Middle frontal gyrus (tissue), 1 donor: Measurements from ENCODE around the gene PARD3B.

Experiments
- DNase-seq: peaks from one replicate; pipeline ENCODE4 v3.0.0-alpha.2; 2015; ENCODE audit warnings: low spot score; ENCODE audit errors: extremely low spot score

PARD3B gene

DNA sequence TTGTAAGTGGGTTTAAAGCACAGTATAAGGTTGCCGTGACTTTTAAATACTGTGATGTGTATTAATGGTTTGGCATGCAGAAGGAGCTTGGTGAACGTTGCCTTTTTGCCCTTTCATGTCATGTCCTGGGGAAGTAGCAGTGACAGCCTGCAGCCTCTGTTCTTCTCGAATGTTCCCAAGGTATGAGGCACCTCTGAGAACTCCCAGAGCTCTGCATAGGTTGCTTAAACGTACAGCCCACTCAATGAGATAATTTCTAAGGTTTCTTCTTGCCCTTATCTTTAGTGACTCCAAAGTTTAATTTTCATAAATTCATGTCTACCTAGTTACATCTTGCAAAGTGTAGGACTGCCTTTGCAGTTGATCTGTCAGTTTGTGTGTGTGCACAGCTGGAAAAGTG, 36.7 kb downstream of the PARD3B start:
- no peak for DNase-seq

DNA sequence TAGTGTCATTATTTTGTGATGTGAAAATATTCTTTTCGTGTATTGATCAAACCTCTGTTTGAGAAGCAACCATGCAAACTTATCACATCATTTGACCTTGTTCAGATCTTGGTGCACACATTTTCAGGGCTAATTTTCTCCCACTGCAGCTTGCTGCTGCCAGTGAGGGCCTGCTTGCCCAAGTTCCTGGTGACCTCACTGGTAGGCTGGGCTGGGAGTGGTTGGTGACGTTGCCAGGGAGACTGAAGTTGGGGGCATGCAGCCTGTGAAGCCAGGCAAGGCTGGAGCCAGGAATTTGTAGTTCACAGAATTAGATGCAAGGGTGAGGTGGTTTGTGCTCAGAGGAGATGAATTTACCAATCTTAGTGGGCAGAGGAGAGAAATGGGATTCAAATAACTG, 38.5 kb downstream of the PARD3B start:
- no peak for DNase-seq

DNA sequence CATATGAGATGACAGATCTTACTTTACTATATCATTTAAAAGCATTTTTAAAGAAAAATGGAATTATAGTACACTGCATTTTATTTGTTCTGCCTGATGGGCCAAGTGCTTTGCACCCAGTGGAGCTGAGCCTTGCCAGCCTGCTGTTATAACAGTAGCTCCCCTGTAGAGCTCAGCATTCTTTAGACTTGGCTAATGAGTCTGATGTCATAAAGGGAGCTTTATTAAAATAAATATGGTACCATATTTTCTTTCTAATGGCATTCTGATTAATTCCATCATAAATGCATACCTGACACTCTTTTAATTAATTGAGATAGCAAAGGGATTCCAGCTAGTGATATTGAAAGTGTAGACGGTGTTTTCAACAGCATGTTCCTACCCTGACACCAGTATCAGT, 40.7 kb downstream of the PARD3B start:
- no peak for DNase-seq

DNA sequence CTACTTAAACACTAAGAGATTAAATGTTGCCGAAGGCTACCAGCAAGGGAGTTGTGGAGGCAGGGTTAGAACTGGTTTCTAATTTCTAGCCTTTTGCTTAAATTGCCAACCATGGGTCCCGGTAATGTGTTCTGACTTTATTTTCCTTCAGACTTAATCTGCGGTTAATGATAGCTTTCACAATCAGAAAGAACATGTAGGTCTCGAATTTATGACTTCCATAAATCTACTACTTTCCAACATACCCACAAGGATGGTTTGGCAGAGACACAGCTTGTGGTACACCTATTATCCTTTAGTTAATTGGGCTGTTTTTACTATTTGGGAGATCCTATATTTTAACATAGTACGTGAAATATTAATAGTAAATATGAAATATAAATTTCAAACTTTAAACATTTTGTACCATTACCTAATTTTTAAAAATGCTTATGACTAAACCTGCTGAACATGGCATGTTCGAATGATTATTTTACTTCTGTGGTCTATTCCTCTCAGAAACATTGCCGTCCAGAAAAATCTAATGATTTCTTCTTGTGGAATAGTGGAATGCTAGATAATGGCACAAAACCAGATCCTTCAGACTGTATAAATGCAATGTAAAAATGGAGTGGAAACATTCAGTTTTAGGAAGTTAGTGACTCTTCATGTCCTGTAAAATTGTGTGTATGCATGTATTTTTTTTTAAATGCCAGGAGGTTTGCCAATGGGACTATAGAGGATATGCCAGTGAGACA, 41.3 kb downstream of the PARD3B start:
- DNase-seq = no peak

DNA sequence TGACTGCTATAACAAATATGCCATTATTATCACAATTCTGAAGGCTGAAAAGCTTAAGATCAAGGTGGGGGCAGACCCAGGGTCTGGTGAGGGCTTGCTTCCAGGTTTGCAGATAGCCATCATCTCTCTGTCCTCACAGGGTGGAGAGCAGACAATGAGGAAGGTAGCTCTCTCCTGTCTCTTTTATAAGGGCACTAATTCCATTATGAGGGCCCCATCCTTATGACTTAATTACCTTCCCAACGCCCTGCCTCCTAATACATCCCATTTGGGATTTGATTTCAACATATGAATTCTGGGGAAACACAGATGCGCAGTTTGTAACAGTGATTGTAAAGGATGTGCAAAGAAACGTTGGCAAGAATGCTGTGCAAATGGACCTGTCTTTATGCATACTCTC, 44.8 kb downstream of the PARD3B start:
- DNase-seq = no peak

DNA sequence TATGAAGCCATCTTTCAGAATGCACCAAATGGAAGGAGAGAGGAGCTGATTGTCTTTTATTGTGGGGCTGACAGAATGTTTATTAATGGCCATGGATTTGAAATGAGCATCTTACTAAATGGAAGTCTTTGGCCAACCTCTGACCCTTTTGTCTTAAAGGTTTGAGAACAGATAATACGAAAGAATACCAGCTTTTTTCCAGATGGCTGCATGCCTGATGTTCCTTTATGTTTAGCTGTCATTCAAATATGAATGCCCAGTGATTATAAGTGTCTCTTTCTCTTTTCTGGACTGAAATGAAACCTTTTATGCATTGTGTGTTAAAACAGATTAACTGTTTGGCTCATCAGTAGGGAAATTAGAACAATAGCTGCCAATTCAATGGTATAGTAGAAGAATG, 46.0 kb downstream of the PARD3B start:
- DNase-seq = no peak

DNA sequence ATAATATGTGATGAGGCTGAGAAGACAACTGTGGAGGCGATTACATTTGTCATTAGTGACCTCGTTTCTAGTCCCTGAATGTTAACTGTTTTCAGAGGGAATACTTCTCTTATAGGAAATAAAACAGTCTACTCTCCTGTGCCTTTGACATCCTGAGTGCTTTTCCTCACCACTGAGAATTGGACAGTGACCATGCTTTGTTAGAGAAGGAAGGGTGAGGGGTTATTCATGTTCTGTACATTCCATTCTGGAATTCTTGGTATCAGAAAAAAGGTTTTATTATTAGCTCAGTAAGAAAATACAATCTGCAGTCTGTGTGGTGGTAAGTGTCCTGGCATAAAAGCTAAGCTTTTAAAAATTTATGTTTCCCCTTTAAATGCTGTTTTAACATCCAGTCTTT, 58.8 kb downstream of the PARD3B start:
- DNase-seq = no peak

DNA sequence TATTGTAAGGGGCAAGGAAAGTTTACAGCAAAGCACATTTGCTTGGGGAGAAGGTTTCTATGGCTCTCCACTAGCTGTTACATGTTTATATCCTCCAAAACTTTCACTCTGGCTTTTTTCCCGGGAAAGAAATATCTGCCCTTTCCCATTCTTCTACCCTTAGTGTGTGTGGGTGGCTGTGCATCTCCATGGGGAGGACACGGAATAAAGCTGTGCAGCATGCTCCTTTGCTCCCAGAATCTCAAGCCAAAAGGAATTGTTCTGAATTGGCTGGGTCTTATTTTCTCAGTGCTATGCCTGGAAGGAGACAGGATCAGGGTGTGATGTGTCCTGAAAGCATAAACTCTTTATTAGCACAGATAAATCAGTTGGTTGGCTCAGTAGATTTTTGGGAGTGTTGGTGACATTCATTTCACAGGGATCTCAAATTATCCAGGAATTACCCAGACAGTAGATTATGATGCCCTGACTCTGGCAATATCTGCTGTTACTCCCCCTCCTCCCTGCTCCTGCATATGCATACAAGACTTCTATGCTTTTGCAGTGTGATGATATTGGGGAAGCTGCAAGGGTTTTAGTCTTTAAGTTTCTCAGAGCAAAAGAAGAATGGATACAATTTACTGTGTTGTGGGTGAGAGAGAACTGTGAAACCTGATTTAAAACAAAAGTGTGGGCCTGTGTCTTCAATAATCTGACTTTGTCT, 63.1 kb downstream of the PARD3B start:
- no peak for DNase-seq

DNA sequence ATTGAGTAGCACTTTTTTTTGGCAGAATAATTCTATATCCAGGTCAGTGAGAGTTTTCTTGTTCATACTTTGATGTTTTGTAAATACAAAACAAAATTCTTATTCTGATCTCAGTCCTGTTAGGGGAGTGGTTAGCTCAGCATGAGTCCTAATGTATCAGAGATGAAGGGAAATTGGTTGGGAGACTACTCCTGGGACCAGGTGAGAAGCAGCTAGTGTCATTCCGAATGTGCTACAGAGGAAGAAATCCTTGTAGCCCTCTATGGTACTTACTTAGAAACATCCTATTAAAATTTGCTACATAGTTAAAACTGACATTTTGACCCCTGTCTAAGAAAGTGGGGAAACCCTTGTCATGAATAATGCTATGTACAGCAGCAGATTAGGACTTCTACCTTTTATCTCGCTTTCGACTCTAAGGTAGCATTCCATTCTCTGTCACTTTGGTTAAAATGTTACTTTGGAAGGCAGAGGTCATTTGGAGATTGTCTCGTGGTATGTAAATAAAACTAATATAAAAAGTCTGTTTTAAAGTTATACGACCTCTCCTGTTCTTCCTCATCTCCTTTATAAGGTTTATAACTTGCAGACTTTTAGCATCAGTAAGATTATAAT, 65.8 kb downstream of the PARD3B start:
- DNase-seq = no peak

DNA sequence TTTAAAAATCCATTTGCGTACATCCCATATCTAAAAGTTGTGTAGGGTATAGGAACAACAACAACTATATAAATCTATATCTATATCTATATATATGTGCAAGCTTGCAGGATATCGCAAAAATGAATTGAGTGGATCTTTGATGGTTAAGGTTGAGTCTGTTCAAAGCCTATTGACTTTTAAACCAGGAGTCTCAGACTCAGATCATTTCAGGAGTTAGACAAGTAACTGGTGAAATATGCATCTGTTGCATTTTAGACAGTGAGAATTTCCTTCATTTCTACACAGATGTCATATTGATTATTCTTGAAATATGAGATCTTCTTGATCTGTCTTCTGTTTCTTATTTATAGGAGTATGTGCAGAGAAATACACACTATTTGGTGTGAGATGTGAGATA, 66.5 kb downstream of the PARD3B start:
- no peak for DNase-seq

DNA sequence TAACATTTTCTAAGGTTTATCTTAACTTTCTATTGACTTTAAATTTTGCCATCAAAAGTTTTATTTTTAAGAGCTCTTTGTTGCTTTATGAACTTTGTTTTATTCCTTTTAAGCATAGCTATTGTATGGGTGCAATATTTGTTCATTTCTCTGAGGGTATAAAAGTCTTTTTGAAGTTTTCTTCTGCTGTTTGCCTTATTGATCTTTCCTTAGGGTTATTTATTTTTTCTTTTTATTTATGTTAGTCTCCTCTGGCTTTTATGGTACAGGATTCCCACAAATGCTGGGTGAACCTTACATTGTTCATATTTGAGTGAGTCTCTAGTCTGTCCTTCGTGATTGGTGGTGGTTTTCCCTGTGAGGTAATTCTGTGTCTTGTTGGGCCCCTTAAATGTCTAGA, 68.4 kb downstream of the PARD3B start:
- DNase-seq = no peak

DNA sequence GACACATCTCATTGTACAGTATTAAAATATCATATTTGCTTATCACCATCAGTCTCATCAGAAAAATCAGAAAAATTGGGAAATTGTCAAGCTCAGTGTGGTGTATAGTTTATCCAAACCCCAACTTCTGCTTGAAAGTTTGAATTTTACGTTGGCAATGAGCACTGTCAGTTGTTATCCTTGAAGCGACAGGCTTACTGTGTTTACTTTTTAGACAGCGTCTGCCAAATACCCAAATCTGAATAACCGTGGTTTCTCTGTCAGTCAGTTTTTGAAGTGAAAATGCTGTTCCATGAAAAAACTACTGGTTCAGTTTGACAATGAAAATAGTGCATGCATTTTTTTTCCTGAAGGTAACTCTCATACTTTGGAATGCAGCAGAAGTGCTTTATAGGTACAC, 70.2 kb downstream of the PARD3B start:
- DNase-seq = no peak

DNA sequence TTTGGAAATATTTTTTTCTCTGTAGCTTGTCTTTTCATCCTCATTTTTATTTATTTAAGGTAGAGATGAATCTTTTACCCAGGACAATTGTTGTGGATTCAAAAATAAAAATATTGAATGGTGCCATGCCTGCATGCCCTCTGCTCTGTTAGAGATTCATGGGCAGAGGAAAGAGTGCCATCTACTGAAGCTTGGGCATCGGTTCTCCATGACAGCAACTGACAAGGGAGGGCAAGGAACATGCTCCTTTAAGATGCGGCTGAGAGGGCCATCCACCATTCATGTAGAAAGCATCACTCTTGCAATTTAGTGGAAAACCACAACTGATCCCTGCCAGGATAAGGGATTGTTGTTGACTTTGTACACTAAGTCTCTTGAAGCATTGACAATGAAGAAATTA, 79.9 kb downstream of the PARD3B start:
- no peak for DNase-seq

DNA sequence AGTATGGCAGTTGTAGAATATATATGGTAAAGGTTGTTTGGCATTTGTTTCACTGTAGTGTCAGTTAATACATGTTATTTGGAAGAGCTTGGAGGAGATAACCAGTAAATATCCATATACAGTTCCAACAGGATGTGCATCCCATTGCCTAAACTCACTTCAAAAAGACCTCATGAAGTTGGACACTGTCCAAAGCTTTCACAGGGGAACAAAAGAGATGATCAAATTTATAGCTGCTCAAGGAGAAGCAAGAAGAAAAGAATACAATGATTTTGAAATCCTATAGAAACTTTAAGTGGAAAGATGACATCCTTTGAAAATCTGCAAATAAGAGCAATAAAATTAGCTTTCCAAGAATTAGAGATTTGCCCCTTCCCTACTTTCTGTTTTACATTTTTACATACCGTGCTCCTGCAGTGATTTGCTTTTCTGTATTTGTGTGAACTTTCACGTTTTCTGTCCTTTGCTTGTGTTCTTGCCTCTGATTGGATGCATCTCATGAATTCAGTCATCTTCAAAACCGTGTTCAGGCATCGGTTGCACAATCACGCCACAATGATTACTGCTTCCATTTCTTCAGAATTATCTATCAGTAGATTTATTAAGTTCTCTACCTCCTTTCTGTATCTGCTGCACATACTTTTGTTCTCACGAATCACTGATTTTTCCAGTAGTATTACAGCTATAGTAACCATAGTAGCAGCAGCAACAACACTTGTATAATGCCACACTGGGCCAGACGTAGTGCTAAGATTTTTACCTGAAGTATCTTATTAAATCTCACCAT, 83.8 kb downstream of the PARD3B start:
- no peak for DNase-seq

DNA sequence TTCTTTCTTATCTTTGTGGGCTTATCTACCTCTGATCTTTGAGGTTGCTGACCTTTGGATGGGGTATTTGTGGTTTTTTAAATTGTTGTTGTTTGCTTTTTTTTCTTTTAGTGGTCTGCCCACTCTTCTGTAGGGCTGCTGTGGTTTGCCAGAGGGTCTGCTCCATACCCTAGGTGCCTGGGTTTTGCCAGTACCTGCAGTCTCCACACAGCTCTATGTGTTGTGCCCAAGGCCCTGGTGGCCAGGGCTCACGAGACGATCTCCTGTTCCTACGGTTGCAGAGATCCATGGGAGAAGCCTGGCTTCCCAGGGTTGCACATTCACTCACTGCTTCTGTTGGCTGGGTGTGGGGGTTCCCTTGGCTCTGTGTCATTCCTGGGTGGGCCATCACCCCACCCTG, 87.1 kb downstream of the PARD3B start:
- DNase-seq = no peak

DNA sequence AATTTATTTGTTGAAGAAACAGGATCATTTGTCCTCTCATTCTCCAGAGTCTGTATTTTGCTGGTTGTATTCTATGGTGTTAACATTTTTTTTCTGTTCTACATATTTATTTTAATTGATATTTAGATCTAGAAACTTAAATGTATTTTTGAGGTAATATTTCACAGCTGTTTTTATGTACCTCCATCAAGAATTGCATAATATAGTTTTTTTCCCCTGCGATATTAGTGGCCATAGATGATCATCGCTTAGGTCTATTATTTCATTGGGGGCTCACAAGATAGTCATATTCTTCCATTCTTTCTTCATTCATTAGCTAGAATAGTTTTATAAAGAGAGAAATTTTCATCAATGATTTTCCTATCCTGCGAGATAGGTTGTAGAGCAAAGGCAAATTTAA, 89.3 kb downstream of the PARD3B start:
- DNase-seq = no peak

DNA sequence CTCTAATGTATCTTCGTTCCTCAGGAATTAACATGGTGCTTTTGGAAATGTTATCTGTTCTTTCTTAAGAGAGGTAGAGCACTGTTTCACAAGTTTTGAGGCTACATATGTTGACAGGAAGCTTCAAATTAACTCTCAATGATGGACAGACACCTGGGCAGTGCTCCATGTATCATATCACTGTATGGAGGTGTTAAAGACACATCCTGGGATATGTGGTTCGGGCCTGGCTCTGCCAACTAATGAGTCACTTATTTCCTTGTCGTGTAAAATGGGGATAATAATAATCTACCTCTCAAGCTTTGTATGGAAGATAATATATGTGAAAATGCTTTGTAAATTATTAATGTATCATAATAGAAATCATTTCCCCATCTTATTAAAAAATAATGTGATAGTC, 90.2 kb downstream of the PARD3B start:
- DNase-seq = no peak

DNA sequence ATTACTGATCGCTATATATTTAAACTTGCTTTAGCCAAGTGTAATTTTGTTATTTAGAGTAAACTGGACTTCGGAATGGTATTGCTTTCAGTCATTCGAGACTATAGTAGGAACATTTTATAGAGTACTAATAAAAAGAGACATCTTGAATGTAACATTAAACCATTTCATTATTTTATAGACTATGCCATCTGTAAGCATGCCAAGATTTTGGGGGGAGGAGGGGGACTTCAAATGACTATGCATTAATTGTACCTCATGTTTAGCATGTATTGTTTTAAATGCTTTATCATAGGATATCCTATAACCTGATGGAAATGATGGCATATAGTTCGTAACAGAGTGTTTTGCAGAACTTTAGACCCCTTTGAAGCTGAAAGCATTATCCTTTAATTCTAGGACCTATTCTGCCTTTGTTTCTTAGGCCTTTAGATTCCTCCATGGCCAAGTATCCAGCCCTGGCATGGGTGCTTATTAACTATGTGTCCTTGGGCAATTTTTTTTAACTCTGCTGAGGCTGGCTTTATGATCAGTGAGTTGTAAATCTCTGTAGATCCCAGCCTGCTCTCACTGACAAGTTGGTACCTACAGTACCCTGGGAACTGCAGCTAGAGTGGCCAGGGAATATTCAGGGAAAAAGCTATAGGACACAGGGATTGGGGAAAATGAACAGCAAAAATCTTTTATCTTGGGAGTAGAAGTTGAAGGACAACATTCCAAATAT, 93.4 kb downstream of the PARD3B start:
- DNase-seq = no peak

DNA sequence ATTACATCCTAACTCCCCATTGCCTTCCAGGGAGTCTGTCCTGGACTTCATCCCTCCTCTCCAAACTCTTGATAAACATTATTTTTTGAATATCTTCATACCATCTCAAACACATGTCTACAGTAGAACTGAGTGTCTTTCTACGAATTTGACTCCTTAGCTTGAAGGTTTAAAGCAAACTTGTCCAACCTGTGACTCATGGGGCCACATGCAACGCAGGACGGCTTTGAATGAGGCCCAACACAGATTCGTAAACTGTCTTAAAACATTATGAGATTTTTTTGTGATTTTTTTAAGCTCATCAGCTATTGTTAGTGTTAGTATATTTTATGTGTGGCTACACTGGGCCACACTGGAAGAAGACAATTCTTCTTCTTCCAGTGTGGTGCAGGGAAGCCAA, 98.1 kb downstream of the PARD3B start:
- no peak for DNase-seq

DNA sequence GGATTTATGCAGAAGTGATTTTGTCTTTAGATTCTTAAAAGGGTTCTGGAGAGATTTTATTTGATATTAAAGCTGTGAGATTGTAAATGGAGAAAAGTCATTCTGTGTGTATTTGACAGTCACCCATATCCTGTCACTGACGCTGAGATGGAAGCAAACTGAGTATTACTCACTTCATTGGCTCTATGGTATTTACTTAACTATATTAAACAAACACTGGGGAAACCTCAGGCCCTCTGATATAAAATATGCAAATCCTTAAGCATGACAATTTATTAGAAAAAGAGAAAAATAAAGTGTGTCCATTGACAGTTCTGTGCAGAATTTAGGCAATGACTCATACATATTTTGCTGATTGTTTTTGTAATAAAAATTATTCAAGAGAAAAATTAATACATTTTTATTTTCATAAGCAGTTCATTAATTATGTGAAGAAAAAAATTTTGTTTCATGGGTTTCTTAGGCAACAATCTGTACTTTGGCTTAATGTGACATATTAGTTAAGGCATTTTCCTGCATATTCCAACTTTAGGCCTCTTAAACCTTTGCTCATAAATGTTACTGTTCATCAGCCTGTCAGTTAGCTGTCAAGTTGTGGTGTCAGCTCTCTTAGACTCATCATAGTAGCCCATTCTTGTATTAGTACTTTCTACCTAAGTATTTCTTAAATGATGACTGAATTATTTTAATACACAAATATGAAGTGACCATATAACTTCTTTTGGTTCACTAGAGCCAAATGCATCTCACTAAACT, 99.9 kb downstream of the PARD3B start:
- no peak for DNase-seq

DNA sequence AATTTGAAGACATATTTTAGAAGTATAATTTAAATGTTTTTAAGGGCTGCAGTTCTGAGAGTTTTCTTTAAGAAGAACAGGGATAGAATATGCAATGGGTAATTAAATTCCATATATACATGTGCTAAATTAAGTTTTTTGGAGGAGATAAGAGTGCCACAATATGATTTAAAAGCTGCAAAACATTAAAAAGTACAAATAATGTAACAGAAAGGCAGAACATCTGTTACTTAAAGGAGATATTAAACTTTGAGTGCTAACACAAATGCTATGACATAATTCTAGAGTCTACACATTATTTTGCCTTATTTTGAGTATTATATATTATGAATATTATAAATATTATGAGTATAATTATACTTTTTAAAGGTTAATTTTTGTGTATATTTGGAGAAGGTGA, 102.4 kb downstream of the PARD3B start:
- DNase-seq = no peak
